SK-N-SH treated with all-trans-retinoic acid at 6 μM for 48 hours (cell line): ENCODE data around the gene MORF4L1.

ENCODE experiments used
- ATAC-seq: fragments of 200-7000 bp; cut with Tn5 transposase; 3 replicates; pipeline ENCODE4 v1.9.1; 2020; ENCODE audit warnings: mild to moderate bottlenecking, moderate library complexity
- ARNTL ChIP-seq: fragments of 450-650 bp; formaldehyde crosslinking; IDR thresholded peaks from 2 replicates; pipeline ENCODE4 v1.5.0; 2020; ENCODE audit warnings: low read depth, mild to moderate bottlenecking, moderate library complexity, borderline replicate concordance
- BACH2 ChIP-seq: fragments of 250-450 bp; sonication (Bioruptor Pico); IDR thresholded peaks from 2 replicates; pipeline ENCODE4 v1.9.0; 2021; ENCODE audit warnings: mild to moderate bottlenecking, borderline replicate concordance
- CSDC2 ChIP-seq: fragments of 250-450 bp; sonication (Bioruptor Pico); IDR thresholded peaks from 2 replicates; pipeline ENCODE4 v1.5.0; 2020; ENCODE audit warnings: mild to moderate bottlenecking, moderate library complexity
- ESRRG ChIP-seq: fragments of 250-450 bp; sonication (Bioruptor Pico); IDR thresholded peaks from 2 replicates; pipeline ENCODE4 v1.6.1; 2021; ENCODE audit warnings: mild to moderate bottlenecking
- GLIS3 ChIP-seq: fragments of 250-450 bp; sonication (Bioruptor Pico); IDR thresholded peaks from 2 replicates; pipeline ENCODE4 v1.5.0; 2020; ENCODE audit warnings: mild to moderate bottlenecking, moderate library complexity
- ISL1 ChIP-seq: fragments of 250-450 bp; sonication (Bioruptor Pico); IDR thresholded peaks from 2 replicates; pipeline ENCODE4 v2.1.2; 2022; ENCODE audit warnings: mild to moderate bottlenecking, moderate library complexity
- OSR1 ChIP-seq: fragments of 250-450 bp; sonication (Bioruptor Pico); IDR thresholded peaks from 2 replicates; pipeline ENCODE4 v1.8.0; 2022; ENCODE audit warnings: moderate library complexity, mild to moderate bottlenecking, inconsistent platforms
- POU6F1 ChIP-seq: fragments of 250-450 bp; sonication (Bioruptor Pico); IDR thresholded peaks from 2 replicates; pipeline ENCODE4 v1.8.0; 2021; ENCODE audit warnings: low read depth, mild to moderate bottlenecking, moderate library complexity, borderline replicate concordance
- PPARA ChIP-seq: fragments of 250-450 bp; sonication (Bioruptor Pico); IDR thresholded peaks from 2 replicates; pipeline ENCODE4 v1.5.0; 2020; ENCODE audit warnings: mild to moderate bottlenecking, borderline replicate concordance
- RARB ChIP-seq: fragments of 250-450 bp; sonication (Bioruptor Pico); IDR thresholded peaks from 2 replicates; pipeline ENCODE4 v1.8.0; 2021; ENCODE audit warnings: mild to moderate bottlenecking, moderate library complexity
- SNAI2 ChIP-seq: fragments of 250-450 bp; sonication (Bioruptor Pico); IDR thresholded peaks from 2 replicates; pipeline ENCODE4 v1.5.0; 2020; ENCODE audit warnings: mild to moderate bottlenecking, moderate library complexity
- TCF4 ChIP-seq: fragments of 250-450 bp; sonication (Bioruptor Pico); IDR thresholded peaks from 2 replicates; pipeline ENCODE4 v1.8.0; 2021; ENCODE audit warnings: mild to moderate bottlenecking, moderate library complexity, borderline replicate concordance
- ZC3H10 ChIP-seq: fragments of 250-450 bp; sonication (Bioruptor Pico); IDR thresholded peaks from 2 replicates; pipeline ENCODE4 v1.5.1; 2021; ENCODE audit warnings: mild to moderate bottlenecking, moderate library complexity
- ZFP3 ChIP-seq: fragments of 250-450 bp; sonication (Bioruptor Pico); IDR thresholded peaks from 2 replicates; pipeline ENCODE4 v1.5.0; 2020; ENCODE audit warnings: mild to moderate bottlenecking, moderate library complexity
- ZFP30 ChIP-seq: fragments of 450-650 bp; formaldehyde crosslinking; IDR thresholded peaks from 2 replicates; pipeline ENCODE4 v1.5.0; 2022; ENCODE audit warnings: mild to moderate bottlenecking, moderate library complexity
- ZNF565 ChIP-seq: fragments of 450-650 bp; formaldehyde crosslinking; conservative IDR thresholded peaks from 2 replicates; pipeline ENCODE4 v1.5.0; 2020; ENCODE audit warnings: low read depth, mild to moderate bottlenecking, moderate library complexity
- ZNF8 ChIP-seq: fragments of 450-650 bp; formaldehyde crosslinking; IDR thresholded peaks from 2 replicates; pipeline ENCODE4 v1.5.0; 2020; ENCODE audit warnings: mild to moderate bottlenecking, moderate library complexity
- TF ChIP-seq, protein P1 (sequence below): fragments of 250-450 bp; sonication (Bioruptor Pico); IDR thresholded peaks from 2 replicates; pipeline ENCODE4 v1.5.1; 2021; ENCODE audit warnings: mild to moderate bottlenecking, moderate library complexity
- TF ChIP-seq, protein P2 (sequence below): fragments of 250-450 bp; sonication (Bioruptor Pico); IDR thresholded peaks from 2 replicates; pipeline ENCODE4 v1.5.1; 2020; ENCODE audit warnings: low read depth, mild to moderate bottlenecking, moderate library complexity

MORF4L1 gene

DNA sequence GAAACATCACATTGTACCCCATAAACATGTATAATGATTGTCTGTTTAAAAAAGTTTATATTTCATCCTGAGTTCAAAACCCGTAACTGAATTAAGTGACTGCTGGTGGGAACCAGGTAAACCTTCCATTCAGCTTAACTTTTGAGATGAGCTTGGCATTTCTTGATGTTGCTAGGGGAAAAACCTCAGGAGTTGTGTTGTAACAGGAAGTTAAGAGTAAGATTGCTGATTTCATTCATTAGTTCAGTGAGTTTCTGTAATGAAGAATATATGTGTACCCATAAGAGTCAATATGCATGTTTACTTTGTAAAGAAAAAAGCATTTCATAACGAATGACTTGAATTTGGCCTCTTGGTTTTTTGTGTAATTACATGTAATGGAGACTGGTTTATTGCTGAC lies 39.6 kb downstream of the MORF4L1 start:
- TF ChIP-seq, protein P1, sequence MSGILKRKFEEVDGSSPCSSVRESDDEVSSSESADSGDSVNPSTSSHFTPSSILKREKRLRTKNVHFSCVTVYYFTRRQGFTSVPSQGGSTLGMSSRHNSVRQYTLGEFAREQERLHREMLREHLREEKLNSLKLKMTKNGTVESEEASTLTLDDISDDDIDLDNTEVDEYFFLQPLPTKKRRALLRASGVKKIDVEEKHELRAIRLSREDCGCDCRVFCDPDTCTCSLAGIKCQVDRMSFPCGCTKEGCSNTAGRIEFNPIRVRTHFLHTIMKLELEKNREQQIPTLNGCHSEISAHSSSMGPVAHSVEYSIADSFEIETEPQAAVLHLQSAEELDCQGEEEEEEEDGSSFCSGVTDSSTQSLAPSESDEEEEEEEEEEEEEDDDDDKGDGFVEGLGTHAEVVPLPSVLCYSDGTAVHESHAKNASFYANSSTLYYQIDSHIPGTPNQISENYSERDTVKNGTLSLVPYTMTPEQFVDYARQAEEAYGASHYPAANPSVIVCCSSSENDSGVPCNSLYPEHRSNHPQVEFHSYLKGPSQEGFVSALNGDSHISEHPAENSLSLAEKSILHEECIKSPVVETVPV (CRISPR knock-in tag) = no peak
- TF ChIP-seq ZFP30 (CRISPR knock-in tag) (no peak), ZFP3 (no peak), PPARA (CRISPR knock-in tag) (no peak), SNAI2 (CRISPR knock-in tag) (no peak), TCF4 (CRISPR knock-in tag) (no peak), ZNF565 (no peak), CSDC2 (CRISPR knock-in tag) (no peak), BACH2 (CRISPR knock-in tag) (no peak), ESRRG (CRISPR knock-in tag) (no peak), GLIS3 (CRISPR knock-in tag) (no peak), POU6F1 (CRISPR knock-in tag) (no peak)
- no peak for ATAC-seq

DNA sequence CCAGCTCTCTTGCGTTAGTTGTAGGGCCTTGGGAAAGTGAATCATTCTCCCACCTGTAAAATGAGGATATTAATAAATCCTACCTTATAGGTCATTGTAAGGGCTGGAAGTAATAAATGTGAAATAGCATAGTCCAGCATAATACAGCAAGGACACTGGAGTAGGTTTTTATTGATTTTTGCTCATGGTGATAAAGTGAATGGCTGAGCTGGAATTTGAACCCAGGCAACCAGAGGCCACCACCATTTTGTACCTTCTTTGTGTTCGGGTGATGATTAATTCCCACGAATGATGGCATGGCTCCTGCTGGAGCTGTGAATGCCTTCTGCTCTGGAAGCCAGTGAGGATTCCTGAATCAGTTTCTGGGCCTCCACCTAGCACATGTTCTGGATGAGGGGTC lies 40.3 kb downstream of the MORF4L1 start:
- TF ChIP-seq PPARA (CRISPR knock-in tag) = no peak
- no peak for TF ChIP-seq ESRRG (CRISPR knock-in tag)
- TF ChIP-seq SNAI2 (CRISPR knock-in tag) = no peak
- no peak for TF ChIP-seq BACH2 (CRISPR knock-in tag)
- TF ChIP-seq ZFP3 = no peak
- no peak for TF ChIP-seq POU6F1 (CRISPR knock-in tag)
- TF ChIP-seq ZNF8 = no peak
- TF ChIP-seq ARNTL = no peak
- no peak for TF ChIP-seq RARB
- TF ChIP-seq, protein P2, sequence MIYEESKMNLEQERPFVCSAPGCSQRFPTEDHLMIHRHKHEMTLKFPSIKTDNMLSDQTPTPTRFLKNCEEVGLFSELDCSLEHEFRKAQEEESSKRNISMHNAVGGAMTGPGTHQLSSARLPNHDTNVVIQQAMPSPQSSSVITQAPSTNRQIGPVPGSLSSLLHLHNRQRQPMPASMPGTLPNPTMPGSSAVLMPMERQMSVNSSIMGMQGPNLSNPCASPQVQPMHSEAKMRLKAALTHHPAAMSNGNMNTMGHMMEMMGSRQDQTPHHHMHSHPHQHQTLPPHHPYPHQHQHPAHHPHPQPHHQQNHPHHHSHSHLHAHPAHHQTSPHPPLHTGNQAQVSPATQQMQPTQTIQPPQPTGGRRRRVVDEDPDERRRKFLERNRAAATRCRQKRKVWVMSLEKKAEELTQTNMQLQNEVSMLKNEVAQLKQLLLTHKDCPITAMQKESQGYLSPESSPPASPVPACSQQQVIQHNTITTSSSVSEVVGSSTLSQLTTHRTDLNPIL = no peak
- no peak for TF ChIP-seq ZC3H10
- TF ChIP-seq TCF4 (CRISPR knock-in tag) = no peak
- no peak for TF ChIP-seq CSDC2 (CRISPR knock-in tag)
- TF ChIP-seq, all 23 proteins: peak for 0
- no peak for ATAC-seq

DNA sequence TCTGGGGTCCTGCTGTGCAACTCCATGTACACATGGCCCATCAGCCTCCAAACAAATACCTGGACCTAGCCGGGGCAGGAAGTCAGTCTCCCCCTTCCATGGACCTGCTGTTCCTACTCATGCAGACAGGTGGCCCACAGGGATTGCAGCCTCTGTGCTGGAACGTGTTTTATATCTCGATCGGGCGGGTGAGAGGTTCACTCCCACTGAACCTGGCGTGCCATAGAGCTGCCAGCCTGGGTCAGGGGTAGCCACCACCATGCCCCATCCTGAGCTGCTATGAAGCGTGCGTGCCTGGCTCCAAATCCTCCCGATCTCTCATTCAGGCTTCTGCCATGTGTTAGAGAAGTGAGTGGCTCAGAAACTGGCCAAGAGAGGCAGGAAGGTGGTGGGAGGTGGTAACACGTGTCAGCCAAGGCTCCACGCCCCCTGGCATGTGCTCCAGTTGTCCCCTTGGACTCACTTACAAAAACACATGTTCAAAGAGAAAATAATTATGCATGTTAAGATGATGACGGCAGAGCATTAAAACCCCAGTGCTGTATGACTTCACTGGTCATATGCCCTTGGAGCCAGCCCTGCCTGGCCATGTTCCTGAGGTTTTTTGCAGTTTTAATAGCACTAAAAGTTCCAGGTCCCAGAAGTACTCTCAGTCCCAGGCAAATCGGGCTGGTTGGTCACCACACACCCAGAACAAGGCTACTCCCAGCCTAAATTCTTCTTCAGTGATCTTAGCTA lies 41.5 kb downstream of the MORF4L1 start:
- peak; percentile 19; the same call in 1 of the 3 replicates for ATAC-seq
- no peak for TF ChIP-seq CSDC2 (CRISPR knock-in tag)
- TF ChIP-seq ZNF565 = no peak
- no peak for TF ChIP-seq BACH2 (CRISPR knock-in tag)

- TF ChIP-seq ARNTL = no peak
- no peak for ATAC-seq
These were observed 42.8 kb downstream of the MORF4L1 start for GRCh38 chr15:78915341-78916087.

GRCh38 chr15:78916088-78916487 lies 43.4 kb downstream of the MORF4L1 start:
- TF ChIP-seq GLIS3 (CRISPR knock-in tag) (no peak), OSR1 (CRISPR knock-in tag) (no peak), ISL1 (CRISPR knock-in tag) (no peak), SNAI2 (CRISPR knock-in tag) (no peak), ZC3H10 (no peak), ZFP30 (CRISPR knock-in tag) (no peak), BACH2 (CRISPR knock-in tag) (no peak)
- no peak for ATAC-seq
